Osteocyte (in vitro differentiated cells): ENCODE results near the gene BTRC. TPM values are rescaled to one million over a fixed set of nuclear protein-coding genes. Genes with fewer than 3 reads are reported as not detected.

ENCODE experiments used
- DNase-seq: peaks from one replicate; pipeline ENCODE4 v3.0.0; 2021; ENCODE audit warnings: mixed read lengths; ENCODE audit not compliant: unreplicated experiment; ENCODE audit errors: extremely low spot score
- H3K27ac Mint-ChIP-seq: one replicate; pipeline ENCODE4 v1.8.0; 2021; ENCODE audit warnings: mild to moderate bottlenecking, mixed read lengths; ENCODE audit not compliant: unreplicated experiment
- H3K27me3 Mint-ChIP-seq: one replicate; pipeline ENCODE4 v1.8.0; 2021; ENCODE audit warnings: mixed read lengths; ENCODE audit not compliant: unreplicated experiment
- H3K36me3 Mint-ChIP-seq: one replicate; pipeline ENCODE4 v1.8.0; 2021; ENCODE audit warnings: mixed read lengths; ENCODE audit not compliant: unreplicated experiment
- H3K4me1 Mint-ChIP-seq: one replicate; pipeline ENCODE4 v1.8.0; 2021; ENCODE audit warnings: mixed read lengths; ENCODE audit not compliant: unreplicated experiment
- H3K4me3 Mint-ChIP-seq: one replicate; pipeline ENCODE4 v1.8.0; 2021; ENCODE audit warnings: mild to moderate bottlenecking, moderate library complexity, mixed read lengths; ENCODE audit not compliant: unreplicated experiment
- H3K9me3 Mint-ChIP-seq: one replicate; pipeline ENCODE4 v1.8.0; 2021; ENCODE audit warnings: mixed read lengths; ENCODE audit not compliant: unreplicated experiment
- total RNA-seq: library from RNA; stranded (reverse); gene quantifications from 2 replicates; pipeline ENCODE4 v1.2.1, GENCODE V29; 2021
- TF ChIP-seq, protein P1 (sequence below): fragments of 200-600 bp; sonication (generic); IDR thresholded peaks from 2 replicates; pipeline ENCODE4 v1.5.0; 2021; ENCODE audit warnings: antibody characterized with exemption, mild to moderate bottlenecking, moderate library complexity

Gene BTRC
- total RNA-seq, 1 donor from 2014 or later, result 28.9 TPM

DNA sequence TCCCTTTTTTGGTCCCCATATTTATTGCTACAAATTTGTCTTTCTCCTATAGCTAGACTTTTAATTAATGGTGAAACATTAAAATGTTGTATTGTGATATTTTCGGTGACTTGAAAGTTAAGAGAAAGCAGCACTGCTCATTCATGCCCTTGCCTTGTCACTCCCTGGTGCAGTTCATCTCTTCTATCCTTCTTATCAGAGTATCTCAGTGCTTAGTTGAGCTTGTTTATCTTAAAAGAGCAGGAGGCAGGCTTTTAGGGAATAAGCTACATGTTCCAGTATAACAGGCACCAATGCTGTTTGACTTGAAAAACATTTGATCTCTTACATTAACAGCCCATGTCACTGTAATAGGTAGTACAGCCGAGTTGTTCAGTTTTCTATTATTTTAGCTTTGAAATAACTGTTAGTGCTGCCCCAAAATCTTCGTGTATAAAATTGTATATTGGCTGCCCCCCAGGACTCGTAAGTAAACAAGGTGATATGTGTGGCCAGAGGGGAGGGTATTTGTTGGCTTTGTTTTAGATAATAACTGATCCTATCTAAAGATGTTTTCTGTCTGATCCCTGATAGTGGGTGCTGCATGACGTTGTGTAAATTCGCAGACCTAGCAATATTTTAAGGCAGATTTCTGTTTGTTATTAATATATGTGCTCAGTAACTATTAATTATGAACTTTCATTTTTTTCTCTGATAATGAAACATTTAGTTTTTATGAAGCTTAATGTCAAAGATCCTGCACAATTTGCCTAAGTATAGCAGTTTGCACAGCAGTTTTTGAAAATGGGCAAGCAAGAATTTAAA is 96.5 kb downstream of the BTRC start:
- H3K27me3 Mint-ChIP-seq, result no peaks in the 10 kb centered on the region
- DNase-seq, result no peak
- H3K4me1 Mint-ChIP-seq, result peaks cover 18% of the 10 kb centered on the region
- H3K9me3 Mint-ChIP-seq, result no peaks in the 10 kb centered on the region
- no peaks in the 10 kb centered on the region for H3K36me3 Mint-ChIP-seq
- TF ChIP-seq, protein P1, sequence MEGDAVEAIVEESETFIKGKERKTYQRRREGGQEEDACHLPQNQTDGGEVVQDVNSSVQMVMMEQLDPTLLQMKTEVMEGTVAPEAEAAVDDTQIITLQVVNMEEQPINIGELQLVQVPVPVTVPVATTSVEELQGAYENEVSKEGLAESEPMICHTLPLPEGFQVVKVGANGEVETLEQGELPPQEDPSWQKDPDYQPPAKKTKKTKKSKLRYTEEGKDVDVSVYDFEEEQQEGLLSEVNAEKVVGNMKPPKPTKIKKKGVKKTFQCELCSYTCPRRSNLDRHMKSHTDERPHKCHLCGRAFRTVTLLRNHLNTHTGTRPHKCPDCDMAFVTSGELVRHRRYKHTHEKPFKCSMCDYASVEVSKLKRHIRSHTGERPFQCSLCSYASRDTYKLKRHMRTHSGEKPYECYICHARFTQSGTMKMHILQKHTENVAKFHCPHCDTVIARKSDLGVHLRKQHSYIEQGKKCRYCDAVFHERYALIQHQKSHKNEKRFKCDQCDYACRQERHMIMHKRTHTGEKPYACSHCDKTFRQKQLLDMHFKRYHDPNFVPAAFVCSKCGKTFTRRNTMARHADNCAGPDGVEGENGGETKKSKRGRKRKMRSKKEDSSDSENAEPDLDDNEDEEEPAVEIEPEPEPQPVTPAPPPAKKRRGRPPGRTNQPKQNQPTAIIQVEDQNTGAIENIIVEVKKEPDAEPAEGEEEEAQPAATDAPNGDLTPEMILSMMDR, result no peak
- H3K4me3 Mint-ChIP-seq, result no peak overlapping the region
- H3K27ac Mint-ChIP-seq, result no peak overlapping the region

DNA sequence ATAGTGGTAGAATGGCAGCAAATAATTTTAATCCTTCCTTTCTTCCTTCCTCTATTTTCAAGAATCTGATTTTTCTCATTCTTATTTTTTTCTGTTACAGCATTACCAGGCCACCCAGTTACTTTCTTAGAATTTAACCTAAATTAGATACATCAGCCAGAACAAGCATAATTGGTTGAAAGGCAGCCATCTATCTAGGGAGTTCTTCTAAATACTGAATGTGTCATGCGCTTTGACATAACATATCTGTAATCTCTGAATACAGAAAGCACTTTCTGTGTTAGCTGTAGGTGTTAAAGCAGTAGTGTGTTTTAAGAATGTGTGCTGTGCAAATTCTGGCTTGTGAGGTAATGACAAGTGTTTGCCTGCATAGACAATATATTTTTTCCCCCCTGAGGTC is 97.3 kb downstream of the BTRC start:
- peaks cover 11% of the 10 kb centered on the region for H3K4me1 Mint-ChIP-seq
- H3K27me3 Mint-ChIP-seq, result no peaks in the 10 kb centered on the region
- no peak overlapping the region for H3K27ac Mint-ChIP-seq
- TF ChIP-seq, protein P1, result no peak
- no peaks in the 10 kb centered on the region for H3K9me3 Mint-ChIP-seq
- H3K4me3 Mint-ChIP-seq, result no peak overlapping the region
- H3K36me3 Mint-ChIP-seq, result no peaks in the 10 kb centered on the region
- DNase-seq, result no peak

DNA sequence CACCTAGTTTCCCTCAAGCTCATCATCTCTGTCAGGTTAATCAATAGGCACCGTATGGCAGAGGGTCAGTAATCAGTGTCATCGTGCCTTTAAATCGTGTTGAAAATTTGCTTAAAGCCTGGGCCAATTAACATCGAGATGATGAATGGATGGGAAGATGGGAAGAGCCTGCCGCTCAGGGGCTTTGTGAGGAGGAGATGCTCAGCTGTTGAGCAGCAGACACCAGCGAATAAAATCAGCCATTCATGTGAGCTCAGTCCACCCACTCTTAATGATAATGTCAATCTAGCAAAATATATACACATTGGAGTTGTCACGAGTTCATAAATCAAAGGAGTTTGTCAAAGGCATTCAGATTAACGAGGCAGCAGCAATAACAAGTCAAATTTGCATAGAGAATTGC is 97.7 kb downstream of the BTRC start:
- peaks cover 10% of the 10 kb centered on the region for H3K4me1 Mint-ChIP-seq
- no peaks in the 10 kb centered on the region for H3K36me3 Mint-ChIP-seq
- H3K9me3 Mint-ChIP-seq, result no peaks in the 10 kb centered on the region
- TF ChIP-seq, protein P1, result no peak
- no peaks in the 10 kb centered on the region for H3K27me3 Mint-ChIP-seq
- H3K27ac Mint-ChIP-seq, result no peak overlapping the region
- no peak for DNase-seq
- H3K4me3 Mint-ChIP-seq, result no peak overlapping the region

DNA sequence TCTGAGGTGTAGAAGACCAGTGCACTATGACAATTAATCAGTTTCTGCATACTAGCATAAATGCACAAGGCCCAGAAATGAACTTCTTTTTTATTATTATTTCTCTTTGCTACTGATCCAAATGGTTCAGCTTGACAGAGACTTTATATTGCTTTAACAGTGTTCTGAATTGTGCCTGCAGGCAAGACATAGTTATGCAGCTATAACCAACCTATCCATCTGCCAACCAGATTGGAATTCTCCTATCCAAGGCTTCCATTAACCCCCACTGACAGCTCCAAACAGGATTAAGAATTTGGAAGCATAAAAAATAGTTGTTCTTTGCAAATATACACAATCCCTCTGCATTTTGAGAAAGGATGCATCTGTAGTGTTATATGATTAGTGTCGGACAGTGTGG is 98.2 kb downstream of the BTRC start:
- no peaks in the 10 kb centered on the region for H3K9me3 Mint-ChIP-seq
- no peak overlapping the region for H3K4me3 Mint-ChIP-seq
- peaks cover 10% of the 10 kb centered on the region for H3K4me1 Mint-ChIP-seq
- H3K27me3 Mint-ChIP-seq, result no peaks in the 10 kb centered on the region
- no peaks in the 10 kb centered on the region for H3K36me3 Mint-ChIP-seq
- no peak for DNase-seq
- no peak overlapping the region for H3K27ac Mint-ChIP-seq
- TF ChIP-seq, protein P1, result no peak

DNA sequence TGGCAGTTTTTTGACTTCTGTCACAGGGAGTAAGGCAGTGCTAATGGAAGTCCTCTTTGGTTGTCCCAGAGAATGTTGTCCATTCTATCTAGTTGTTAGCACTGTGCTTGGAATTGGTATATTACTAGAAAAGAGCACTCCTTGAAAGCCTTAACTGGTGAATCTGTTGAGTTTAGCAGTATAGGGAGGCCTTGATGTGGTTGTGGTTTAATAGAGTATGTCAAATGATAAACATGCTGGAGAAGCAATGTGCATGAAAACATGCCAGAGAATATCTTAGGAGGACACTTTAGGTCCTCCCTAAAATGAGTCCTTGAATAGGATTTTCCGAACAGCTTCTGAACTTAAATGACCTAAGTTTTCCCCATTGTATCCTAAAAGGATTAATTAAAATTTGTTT is 98.6 kb downstream of the BTRC start:
- Mint-ChIP-seq H3K36me3 (no peaks in the 10 kb centered on the region), H3K4me3 (no peak overlapping the region), H3K9me3 (no peaks in the 10 kb centered on the region), H3K4me1 (peaks cover 10% of the 10 kb centered on the region), H3K27ac (no peak overlapping the region), H3K27me3 (no peaks in the 10 kb centered on the region)
- TF ChIP-seq, protein P1, result no peak
- no peak for DNase-seq
